Small intestine (tissue), 7 donors: ENCODE data around the gene MEGF6. TPM values are rescaled to one million over a fixed set of nuclear protein-coding genes. Genes with fewer than 3 reads are reported as not detected.

Source experiments
- DNase-seq, 2 donors: peaks; one replicate each; pipeline versions ENCODE4 v3.0.0 to v3.0.0-alpha.2; 2013
- FAIRE-seq: peaks from 2 replicates; lab custom pipeline; 2012; peaks lifted over from hg19 to GRCh38; lab: Jason Lieb, UNC
- H3K27ac ChIP-seq, 3 donors: one replicate each; pipeline ENCODE4 v1.5.1; 2013; ENCODE audit warnings: low read length in 2 of 3, mild to moderate bottlenecking in 2 of 3, control low read depth in 1 of 3, inconsistent platforms in 1 of 3, low read depth in 1 of 3, moderate library complexity in 1 of 3
- H3K27me3 ChIP-seq, 3 donors: one replicate each; pipeline ENCODE4 v1.6.1; 2013; ENCODE audit warnings: low read length in 3 of 3, inconsistent platforms in 1 of 3; ENCODE audit not compliant: control insufficient read depth in 3 of 3, insufficient read depth in 3 of 3
- H3K36me3 ChIP-seq, 3 donors: one replicate each; pipeline ENCODE4 v1.6.1; 2013; ENCODE audit warnings: low read length in 3 of 3, inconsistent platforms in 1 of 3, low read depth in 1 of 3, mild to moderate bottlenecking in 1 of 3, moderate library complexity in 1 of 3; ENCODE audit not compliant: control insufficient read depth in 3 of 3, insufficient read depth in 2 of 3
- H3K4me1 ChIP-seq, 3 donors: one replicate each; pipeline ENCODE4 v1.6.1; 2013; ENCODE audit warnings: low read length in 2 of 3, inconsistent platforms in 1 of 3, low read depth in 1 of 3, mild to moderate bottlenecking in 1 of 3, moderate library complexity in 1 of 3; ENCODE audit not compliant: control insufficient read depth in 3 of 3, insufficient read depth in 2 of 3
- H3K4me3 ChIP-seq, 3 donors: one replicate each; pipeline ENCODE4 v1.5.1; 2013; ENCODE audit warnings: low read length in 3 of 3, control low read depth in 1 of 3, inconsistent platforms in 1 of 3, low read depth in 1 of 3, mild to moderate bottlenecking in 1 of 3, moderate library complexity in 1 of 3
- H3K9me3 ChIP-seq, 2 donors: one replicate each; pipeline ENCODE4 v1.6.1; 2013; ENCODE audit warnings: low read depth in 1 of 2, low read length in 1 of 2; ENCODE audit not compliant: control insufficient read depth in 2 of 2, insufficient read depth in 1 of 2
- WGBS, 3 donors: extraction: QIAGEN DNeasy Blood & Tissue Kit; methylation state at CpG; one replicate each; pipeline ENCODE4 v1.1.7; 2013; 5-methylcytosine and 5-hydroxymethylcytosine counted together
- polyA plus RNA-seq, 4 donors: library from polyadenylated mRNA; stranded (reverse) in 3 of 4; unstranded in 1 of 4; fragments of 200-250 nt in 3 of 4; fragments of 120-200 nt in 1 of 4; gene quantifications; one replicate each; pipeline versions ENCODE4 v1.2.1 to v1.2.3, GENCODE V29; 2013
- donor health status: healthy with polysubstance abuse.
- donor health status: control.
- donor health status: control.
- donor health status: Bipolar disorder and iron deficiency.
- donor health status: healthy.

MEGF6 gene
- polyA plus RNA-seq, 4 donors, result 0.45 to 5.8 (median 3.7) TPM

GRCh38 chr1:3503525-3503886, 107.8 kb downstream of the MEGF6 start:
- FAIRE-seq, result no peak
- Histone ChIP-seq H3K4me1 (no peaks in the 10 kb centered on the region), H3K27me3 (no peaks in the 10 kb centered on the region), H3K36me3 (peaks cover 0 to 3% (median 0%) of the 10 kb centered on the region in 3 donors), H3K27ac (no peak overlapping the region), H3K9me3 (no peaks in the 10 kb centered on the region), H3K4me3 (no peak overlapping the region)
- WGBS, 3 donors, result 79 to 87% (median 82%) methylated on average over 7 to 8 of the region's 8 CpGs
- no peak for DNase-seq

DNA sequence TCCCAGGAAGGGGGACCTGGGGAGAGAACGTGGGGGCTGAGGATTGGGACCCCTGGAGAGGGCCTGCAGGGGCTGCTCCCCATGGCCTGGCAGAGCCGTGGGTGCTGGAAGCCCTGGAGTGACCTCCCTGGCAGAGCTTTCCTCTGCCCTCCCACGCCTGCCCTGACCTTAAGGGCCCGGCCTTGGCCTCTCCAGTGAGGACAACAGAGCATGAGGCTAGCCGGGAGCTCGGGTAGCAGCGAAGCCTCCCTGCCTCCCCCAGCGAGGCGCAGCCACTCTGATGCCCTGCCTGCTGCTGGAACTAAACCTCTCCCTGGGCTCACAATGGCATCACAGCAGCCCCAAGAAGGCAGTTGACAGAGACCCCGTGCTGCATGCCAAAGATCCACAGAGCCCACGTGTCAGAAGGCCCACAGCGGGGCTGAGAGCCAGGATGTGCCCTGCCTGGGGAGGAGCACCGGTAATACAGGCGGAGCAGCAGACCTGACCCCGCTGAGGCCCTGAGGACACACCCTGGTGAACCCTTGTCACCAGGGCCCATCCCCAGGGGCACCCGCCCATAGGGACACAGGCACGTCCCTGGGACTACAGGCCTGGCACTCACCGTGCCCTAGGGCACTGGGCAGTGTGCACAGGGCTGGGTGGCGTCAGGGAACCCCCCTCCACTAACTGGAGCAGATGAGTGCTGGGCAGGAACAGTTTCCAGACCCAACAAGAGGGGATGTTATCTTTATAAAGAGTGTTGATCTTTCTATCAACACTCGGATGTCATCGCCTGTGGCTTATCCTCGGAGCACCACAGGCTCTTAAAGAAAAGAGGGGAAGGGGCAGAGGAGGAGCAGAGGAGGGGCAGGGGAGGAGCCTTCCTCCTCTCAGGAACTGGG, 108.4 kb downstream of the MEGF6 start:
- Histone ChIP-seq H3K4me1 (no peaks in the 10 kb centered on the region), H3K27ac (no peak overlapping the region), H3K9me3 (no peaks in the 10 kb centered on the region), H3K27me3 (no peaks in the 10 kb centered on the region), H3K36me3 (peaks cover 0 to 3% (median 0%) of the 10 kb centered on the region in 3 donors), H3K4me3 (no peak overlapping the region)
- FAIRE-seq, result no peak
- no peak for DNase-seq
- WGBS, 3 donors, result 56 to 77% (median 58%) methylated on average over 20 to 22 of the region's 22 CpGs

- FAIRE-seq, result no peak
- Histone ChIP-seq H3K36me3 (peaks cover 0 to 3% (median 0%) of the 10 kb centered on the region in 3 donors), H3K9me3 (no peaks in the 10 kb centered on the region), H3K4me3 (no peak overlapping the region), H3K27me3 (no peaks in the 10 kb centered on the region), H3K27ac (no peak overlapping the region), H3K4me1 (no peaks in the 10 kb centered on the region)
- 68 to 70% (median 68%) methylated on average over 20 to 26 of the region's 26 CpGs for WGBS, 3 donors
- peak; percentile 32 to 67 for DNase-seq
Measured at GRCh38 chr1:3501856-3502640, 109.3 kb downstream of the MEGF6 start.

DNA sequence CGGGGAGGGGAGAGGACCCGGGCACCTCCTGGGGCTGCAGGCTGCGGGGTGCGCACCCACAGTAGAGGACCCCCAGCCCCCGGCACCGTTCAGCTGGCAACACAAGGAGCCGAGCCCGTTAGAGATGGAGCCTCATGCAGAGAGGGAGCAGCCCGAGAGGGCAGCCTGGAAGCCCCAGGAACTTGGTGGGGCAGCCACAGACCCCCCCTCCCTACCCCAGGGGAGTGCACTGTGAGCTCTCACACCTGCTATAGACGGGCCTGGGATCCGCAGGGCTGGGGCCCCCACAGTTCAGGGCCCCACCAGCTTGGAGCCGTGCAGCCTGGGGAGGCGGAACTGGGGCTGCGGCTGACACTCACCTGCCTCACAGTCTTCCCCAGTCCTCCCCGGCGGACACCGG, 109.9 kb downstream of the MEGF6 start:
- 59 to 82% (median 65%) methylated on average over 15 to 17 of the region's 17 CpGs for WGBS, 3 donors

GRCh38 chr1:3500265-3500835, 111.0 kb downstream of the MEGF6 start:
- DNase-seq (no peak), FAIRE-seq (no peak)
- H3K27me3 ChIP-seq, result no peaks in the 10 kb centered on the region
- no peak overlapping the region for H3K4me3 ChIP-seq
- 81 to 92% (median 89%) methylated on average over 21 to 32 of the region's 32 CpGs for whole genome bisulfite sequencing, 3 donors
- H3K36me3 ChIP-seq, result no peaks in the 10 kb centered on the region
- H3K27ac ChIP-seq, result no peak overlapping the region
- no peaks in the 10 kb centered on the region for H3K9me3 ChIP-seq
- no peaks in the 10 kb centered on the region for H3K4me1 ChIP-seq

More for the DNA sequence above, 109.9 kb downstream of the MEGF6 start:
- Histone ChIP-seq H3K36me3 (no peaks in the 10 kb centered on the region), H3K4me3 (no peak overlapping the region), H3K27me3 (no peaks in the 10 kb centered on the region), H3K27ac (no peak overlapping the region), H3K9me3 (no peaks in the 10 kb centered on the region), H3K4me1 (no peaks in the 10 kb centered on the region)
- FAIRE-seq (no peak), DNase-seq (no peak)

- no peak for FAIRE-seq
Measured at GRCh38 chr1:3499611-3500010, 111.7 kb downstream of the MEGF6 start.

GRCh38 chr1:3498986-3499385, 112.3 kb downstream of the MEGF6 start:
- Histone ChIP-seq H3K27ac (no peak overlapping the region), H3K9me3 (no peaks in the 10 kb centered on the region), H3K4me3 (no peak overlapping the region), H3K27me3 (no peaks in the 10 kb centered on the region), H3K4me1 (no peaks in the 10 kb centered on the region), H3K36me3 (no peaks in the 10 kb centered on the region)
- 64 to 83% (median 75%) methylated on average over 6 to 8 of the region's 8 CpGs for WGBS, 3 donors
- DNase-seq (no peak), FAIRE-seq (no peak)

More at GRCh38 chr1:3499611-3500010, 111.7 kb downstream of the MEGF6 start:
- no peak for DNase-seq
- no peak overlapping the region for H3K27ac ChIP-seq
- H3K9me3 ChIP-seq, result no peaks in the 10 kb centered on the region
- 82 to 91% (median 83%) methylated on average over 12 to 22 of the region's 22 CpGs for WGBS, 3 donors
- H3K4me3 ChIP-seq, result no peak overlapping the region
- no peaks in the 10 kb centered on the region for H3K27me3 ChIP-seq
- H3K36me3 ChIP-seq, result no peaks in the 10 kb centered on the region
- no peaks in the 10 kb centered on the region for H3K4me1 ChIP-seq

- Histone ChIP-seq H3K4me3 (no peak overlapping the region), H3K9me3 (no peaks in the 10 kb centered on the region), H3K4me1 (no peaks in the 10 kb centered on the region), H3K27ac (no peak overlapping the region), H3K27me3 (no peaks in the 10 kb centered on the region), H3K36me3 (no peaks in the 10 kb centered on the region)
- DNase-seq (no peak), FAIRE-seq (no peak)
- WGBS, 3 donors, result 81 to 87% (median 81%) methylated on average over 21 to 26 of the region's 26 CpGs
Measured at GRCh38 chr1:3498246-3498930, 112.9 kb downstream of the MEGF6 start.
